MM.1S (cell line): ENCODE results near the gene G6PD.

Source experiments
- EZH2phosphoT487 ChIP-seq: fragments of 300-600 bp; sonication (generic); IDR thresholded peaks from 2 replicates; pipeline ENCODE4 v1.6.1; 2018; ENCODE audit warnings: antibody characterized with exemption, low read length
- TF ChIP-seq, protein P1 (sequence below): fragments of 300-600 bp; sonication (generic); IDR thresholded peaks from 2 replicates; pipeline ENCODE4 v1.5.1; 2016; ENCODE audit warnings: antibody characterized with exemption, low read length, mixed read lengths

DNA sequence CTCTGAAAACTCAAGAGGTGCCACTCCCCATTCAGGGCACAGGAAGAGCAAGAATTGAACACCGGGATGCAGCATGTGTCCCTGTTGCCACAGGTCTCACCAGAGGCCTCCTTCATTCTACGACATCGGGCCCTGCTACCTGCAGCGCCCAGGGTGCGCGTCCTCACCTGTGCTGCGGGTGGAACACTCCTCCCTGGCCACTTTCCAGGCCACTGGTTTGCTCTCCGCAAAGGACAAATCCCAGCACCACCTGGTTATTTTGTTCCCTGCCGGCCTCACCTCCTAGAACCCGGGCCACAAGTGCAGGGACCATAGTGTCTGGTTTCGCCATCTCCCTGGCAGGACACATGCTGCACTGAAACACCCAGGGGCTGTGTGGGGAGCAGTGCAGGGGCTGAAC, 16.4 kb downstream of the G6PD start:
- TF ChIP-seq, protein P1, sequence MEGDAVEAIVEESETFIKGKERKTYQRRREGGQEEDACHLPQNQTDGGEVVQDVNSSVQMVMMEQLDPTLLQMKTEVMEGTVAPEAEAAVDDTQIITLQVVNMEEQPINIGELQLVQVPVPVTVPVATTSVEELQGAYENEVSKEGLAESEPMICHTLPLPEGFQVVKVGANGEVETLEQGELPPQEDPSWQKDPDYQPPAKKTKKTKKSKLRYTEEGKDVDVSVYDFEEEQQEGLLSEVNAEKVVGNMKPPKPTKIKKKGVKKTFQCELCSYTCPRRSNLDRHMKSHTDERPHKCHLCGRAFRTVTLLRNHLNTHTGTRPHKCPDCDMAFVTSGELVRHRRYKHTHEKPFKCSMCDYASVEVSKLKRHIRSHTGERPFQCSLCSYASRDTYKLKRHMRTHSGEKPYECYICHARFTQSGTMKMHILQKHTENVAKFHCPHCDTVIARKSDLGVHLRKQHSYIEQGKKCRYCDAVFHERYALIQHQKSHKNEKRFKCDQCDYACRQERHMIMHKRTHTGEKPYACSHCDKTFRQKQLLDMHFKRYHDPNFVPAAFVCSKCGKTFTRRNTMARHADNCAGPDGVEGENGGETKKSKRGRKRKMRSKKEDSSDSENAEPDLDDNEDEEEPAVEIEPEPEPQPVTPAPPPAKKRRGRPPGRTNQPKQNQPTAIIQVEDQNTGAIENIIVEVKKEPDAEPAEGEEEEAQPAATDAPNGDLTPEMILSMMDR: no peak
- TF ChIP-seq EZH2phosphoT487: no peak
